Bronchial epithelial cell (primary cell): ENCODE data around the gene PPIL1. TPM values are rescaled to one million over a fixed set of nuclear protein-coding genes. Genes with fewer than 3 reads are reported as not detected.
A peak's percentile ranks its signal among the peaks of the same experiment; 100 is the strongest.

Experiments
- DNase-seq: peaks from one replicate; pipeline ENCODE4 v3.0.0-alpha.2; 2010; ENCODE audit warnings: low read depth
- FAIRE-seq: peaks from 2 replicates; lab custom pipeline; 2011; peaks lifted over from hg19 to GRCh38; lab: Jason Lieb, UNC
- H3K27me3 ChIP-seq: 2 replicates; pipeline ENCODE4 v1.5.1; 2011; ENCODE audit warnings: low read length; ENCODE audit not compliant: control insufficient read depth, insufficient read depth
- H3K36me3 ChIP-seq: 2 replicates; pipeline ENCODE4 v1.5.1; 2011; ENCODE audit warnings: low read length; ENCODE audit not compliant: control insufficient read depth, insufficient read depth
- H3K4me3 ChIP-seq: 2 replicates; pipeline ENCODE4 v1.5.1; 2011; ENCODE audit warnings: mild to moderate bottlenecking, low read depth, low read length, control low read depth
- total RNA-seq: library from RNA; depleted of rRNA; stranded (reverse); fragments of >200 nt; gene quantifications from 2 replicates; pipeline ENCODE4 v1.2.1, GENCODE V29; 2014
- TF ChIP-seq, protein P1 (sequence below): IDR thresholded peaks from 2 replicates; pipeline ENCODE4 v1.5.1; 2011; ENCODE audit warnings: mild to moderate bottlenecking, moderate library complexity, low read length, control low read depth, inconsistent platforms; ENCODE audit not compliant: insufficient read depth, severe bottlenecking

Gene PPIL1
- total RNA-seq, 1 donor from 2014 or later, result 34.8 TPM

DNA sequence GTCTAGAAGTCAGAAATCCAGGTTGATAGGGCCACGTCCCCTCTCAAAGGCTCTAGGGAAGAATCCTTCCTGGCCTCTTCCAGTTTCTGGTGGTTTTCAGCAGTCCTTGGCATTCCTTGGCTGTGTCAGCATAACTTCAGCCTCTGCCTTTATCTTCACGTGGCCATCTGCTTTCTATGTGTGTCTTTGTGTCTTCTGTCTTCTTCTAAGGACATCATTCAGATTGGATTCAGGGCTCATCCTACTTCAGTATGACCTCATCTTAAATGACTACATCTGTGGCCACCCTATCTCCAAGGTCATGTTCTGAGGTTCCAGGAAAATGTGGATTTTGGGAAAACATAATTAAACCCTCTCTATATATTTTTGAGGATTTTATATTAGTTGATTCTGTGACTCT lies 34.1 kb upstream of the PPIL1 start:
- no peak for FAIRE-seq
- DNase-seq, result no peak
- Histone ChIP-seq H3K36me3 (peaks cover 9% of the 10 kb centered on the region), H3K4me3 (no peak overlapping the region), H3K27me3 (no peaks in the 10 kb centered on the region)
- TF ChIP-seq, protein P1, sequence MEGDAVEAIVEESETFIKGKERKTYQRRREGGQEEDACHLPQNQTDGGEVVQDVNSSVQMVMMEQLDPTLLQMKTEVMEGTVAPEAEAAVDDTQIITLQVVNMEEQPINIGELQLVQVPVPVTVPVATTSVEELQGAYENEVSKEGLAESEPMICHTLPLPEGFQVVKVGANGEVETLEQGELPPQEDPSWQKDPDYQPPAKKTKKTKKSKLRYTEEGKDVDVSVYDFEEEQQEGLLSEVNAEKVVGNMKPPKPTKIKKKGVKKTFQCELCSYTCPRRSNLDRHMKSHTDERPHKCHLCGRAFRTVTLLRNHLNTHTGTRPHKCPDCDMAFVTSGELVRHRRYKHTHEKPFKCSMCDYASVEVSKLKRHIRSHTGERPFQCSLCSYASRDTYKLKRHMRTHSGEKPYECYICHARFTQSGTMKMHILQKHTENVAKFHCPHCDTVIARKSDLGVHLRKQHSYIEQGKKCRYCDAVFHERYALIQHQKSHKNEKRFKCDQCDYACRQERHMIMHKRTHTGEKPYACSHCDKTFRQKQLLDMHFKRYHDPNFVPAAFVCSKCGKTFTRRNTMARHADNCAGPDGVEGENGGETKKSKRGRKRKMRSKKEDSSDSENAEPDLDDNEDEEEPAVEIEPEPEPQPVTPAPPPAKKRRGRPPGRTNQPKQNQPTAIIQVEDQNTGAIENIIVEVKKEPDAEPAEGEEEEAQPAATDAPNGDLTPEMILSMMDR, result no peak

DNA sequence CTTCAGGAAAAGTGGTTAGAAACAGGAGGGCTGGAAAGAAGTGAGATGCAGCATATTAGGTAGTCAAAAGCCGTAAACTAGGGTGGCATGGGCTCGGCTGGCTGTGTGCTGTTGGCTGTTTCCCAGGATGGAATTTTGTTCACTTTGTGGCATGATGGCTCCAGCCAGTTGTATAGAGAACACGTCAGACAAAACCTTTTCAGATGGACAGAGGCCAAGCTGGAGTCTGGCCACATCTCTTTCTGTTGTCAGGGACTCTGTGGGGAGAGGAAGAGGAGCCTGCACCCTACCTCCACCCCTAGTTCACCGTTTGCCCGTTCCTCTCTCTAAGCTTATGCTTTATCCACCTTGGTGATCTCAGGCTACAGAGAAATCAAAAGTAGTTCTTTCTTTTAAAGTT lies 33.2 kb upstream of the PPIL1 start:
- Histone ChIP-seq H3K27me3 (no peaks in the 10 kb centered on the region), H3K4me3 (no peak overlapping the region), H3K36me3 (peaks cover 9% of the 10 kb centered on the region)
- DNase-seq (peak; percentile 58), FAIRE-seq (no peak)
- TF ChIP-seq, protein P1, result no peak

GRCh38 chr6:36906539-36907325 lies 32.1 kb upstream of the PPIL1 start:
- DNase-seq (no peak), FAIRE-seq (no peak)
- TF ChIP-seq, protein P1, result no peak
- H3K27me3 ChIP-seq, result no peaks in the 10 kb centered on the region
- H3K36me3 ChIP-seq, result peaks cover 13% of the 10 kb centered on the region
- H3K4me3 ChIP-seq, result no peak overlapping the region

- H3K27me3 ChIP-seq, result no peaks in the 10 kb centered on the region
Observed at GRCh38 chr6:36904851-36905393, 30.3 kb upstream of the PPIL1 start.

DNA sequence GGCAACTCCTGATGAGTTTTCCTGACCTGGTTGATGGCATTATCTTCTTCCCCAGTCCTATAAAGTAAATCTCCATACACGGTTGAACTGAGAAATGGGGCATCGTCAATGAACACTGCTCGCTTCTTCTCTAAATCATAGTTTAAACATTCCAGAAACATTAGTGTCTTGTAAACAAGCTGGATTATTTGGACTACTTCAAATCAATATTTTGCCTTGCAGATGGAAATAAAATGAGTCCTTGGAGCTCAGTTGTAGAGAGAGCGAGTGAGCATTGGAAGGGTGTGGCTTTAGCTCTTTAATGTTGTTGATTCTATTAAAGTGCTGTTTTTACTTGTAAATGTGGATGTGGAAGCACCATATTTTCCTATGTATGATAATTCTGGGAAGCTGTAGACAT lies 29.5 kb upstream of the PPIL1 start:
- H3K4me3 ChIP-seq, result no peak overlapping the region
- FAIRE-seq, result no peak
- TF ChIP-seq, protein P1, result no peak
- H3K36me3 ChIP-seq, result peaks cover 11% of the 10 kb centered on the region
- DNase-seq, result no peak
- no peaks in the 10 kb centered on the region for H3K27me3 ChIP-seq

More at GRCh38 chr6:36904851-36905393, 30.3 kb upstream of the PPIL1 start:
- H3K36me3 ChIP-seq, result peaks cover 12% of the 10 kb centered on the region
- FAIRE-seq (no peak), DNase-seq (no peak)
- TF ChIP-seq, protein P1, result no peak
- H3K4me3 ChIP-seq, result no peak overlapping the region
